GM12892 (cell line): ENCODE data around the gene TSPAN9.

Source experiments
- DNase-seq: peaks from one replicate; pipeline ENCODE4 v3.0.0; 2011; ENCODE audit not compliant: insufficient read length
- FAIRE-seq: peaks from 2 replicates; lab custom pipeline; 2011; peaks lifted over from hg19 to GRCh38; lab: Jason Lieb, UNC
- POLR2A ChIP-seq: IDR thresholded peaks from 2 replicates; pipeline ENCODE4 v1.6.1; 2011; ENCODE audit warnings: low read depth, low read length, control low read depth
- POLR2AphosphoS5 ChIP-seq: IDR thresholded peaks from 2 replicates; pipeline ENCODE4 v1.6.1; 2011; ENCODE audit warnings: low read depth, low read length, control low read depth
- TAF1 ChIP-seq: IDR thresholded peaks from 2 replicates; pipeline ENCODE4 v1.6.1; 2011; ENCODE audit warnings: low read depth, mild to moderate bottlenecking, control low read depth, low read length, borderline replicate concordance

Gene TSPAN9

DNA sequence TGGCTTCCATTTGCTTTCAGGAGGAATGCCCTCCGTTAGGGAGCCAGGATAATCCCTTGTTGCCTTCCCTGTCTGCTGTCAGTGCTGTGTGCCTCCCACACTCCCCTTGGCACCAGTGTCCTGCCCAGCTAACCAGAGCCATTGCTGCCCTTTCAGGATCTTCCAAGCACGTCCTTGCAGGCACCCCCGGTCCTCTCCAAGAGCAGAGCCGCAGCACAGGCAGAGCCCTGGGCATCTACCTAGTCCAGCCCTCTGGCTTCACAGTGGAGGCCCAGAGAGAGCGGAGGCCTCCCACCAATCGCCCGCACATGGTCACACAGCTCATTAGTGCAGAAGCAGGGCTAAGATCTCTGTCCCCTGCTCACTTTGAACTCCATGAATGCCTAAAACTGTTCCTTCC, 39.0 kb upstream of the TSPAN9 start:
- FAIRE-seq (no peak), DNase-seq (no peak)
- TF ChIP-seq TAF1 (no peak), POLR2A (no peak), POLR2AphosphoS5 (no peak)

DNA sequence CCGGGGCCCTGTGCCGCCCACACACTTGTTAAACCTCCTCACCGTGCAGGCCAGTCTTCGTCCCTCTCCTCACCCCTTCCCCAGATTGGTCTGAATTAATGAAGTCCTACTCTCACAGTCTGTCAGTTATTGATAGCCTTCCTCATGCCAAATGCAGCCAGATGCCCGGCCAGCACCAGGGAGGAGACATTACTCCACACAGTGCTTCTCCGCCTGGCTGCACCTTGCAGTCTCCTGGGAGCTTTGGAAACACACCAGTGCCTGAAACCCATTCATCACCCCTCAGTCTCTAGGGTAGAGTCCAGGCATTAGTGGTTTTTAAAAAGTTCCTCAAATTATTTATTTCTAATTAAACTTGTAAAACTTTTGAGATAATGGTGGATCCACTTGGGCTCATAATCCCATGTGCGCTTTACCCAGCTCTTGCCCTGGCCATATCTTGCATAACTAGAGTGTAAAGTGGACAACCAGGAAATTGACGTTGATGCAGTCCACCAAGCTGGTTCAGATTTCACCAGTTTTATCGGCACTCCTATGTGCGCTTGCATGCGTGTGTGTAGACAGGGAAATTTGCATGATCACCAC, 38.2 kb upstream of the TSPAN9 start:
- DNase-seq (no peak), FAIRE-seq (no peak)
- TF ChIP-seq POLR2AphosphoS5 (no peak), TAF1 (no peak), POLR2A (no peak)

DNA sequence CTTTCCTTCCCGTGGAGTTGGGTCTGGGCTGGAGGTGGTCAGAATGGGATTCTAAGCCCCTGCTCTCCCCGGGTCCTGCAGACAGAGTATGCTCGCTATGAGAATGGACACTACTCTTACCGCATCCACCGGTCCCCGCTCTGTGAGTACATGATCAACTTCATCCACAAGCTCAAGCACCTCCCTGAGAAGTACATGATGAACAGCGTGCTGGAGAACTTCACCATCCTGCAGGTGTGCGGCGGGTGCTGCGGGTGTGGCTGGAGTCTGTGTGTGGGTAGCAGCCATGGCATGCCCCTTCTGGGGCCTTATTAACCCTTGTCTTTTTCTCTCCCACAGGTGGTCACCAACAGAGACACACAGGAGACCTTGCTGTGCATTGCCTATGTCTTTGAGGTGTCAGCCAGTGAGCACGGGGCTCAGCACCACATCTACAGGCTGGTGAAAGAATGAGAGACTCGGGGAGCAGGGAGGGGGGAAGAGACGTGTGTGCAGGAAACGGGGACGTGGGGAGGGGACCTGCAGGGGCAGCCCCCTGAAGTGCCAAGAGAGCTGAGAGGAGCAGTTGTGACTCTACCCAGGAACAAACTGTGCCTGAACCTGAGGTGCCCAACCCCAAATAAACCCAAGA, 37.0 kb upstream of the TSPAN9 start:
- DNase-seq, result no peak
- no peak for FAIRE-seq
- no peak for TF ChIP-seq TAF1
- no peak for TF ChIP-seq POLR2A
- no peak for TF ChIP-seq POLR2AphosphoS5

DNA sequence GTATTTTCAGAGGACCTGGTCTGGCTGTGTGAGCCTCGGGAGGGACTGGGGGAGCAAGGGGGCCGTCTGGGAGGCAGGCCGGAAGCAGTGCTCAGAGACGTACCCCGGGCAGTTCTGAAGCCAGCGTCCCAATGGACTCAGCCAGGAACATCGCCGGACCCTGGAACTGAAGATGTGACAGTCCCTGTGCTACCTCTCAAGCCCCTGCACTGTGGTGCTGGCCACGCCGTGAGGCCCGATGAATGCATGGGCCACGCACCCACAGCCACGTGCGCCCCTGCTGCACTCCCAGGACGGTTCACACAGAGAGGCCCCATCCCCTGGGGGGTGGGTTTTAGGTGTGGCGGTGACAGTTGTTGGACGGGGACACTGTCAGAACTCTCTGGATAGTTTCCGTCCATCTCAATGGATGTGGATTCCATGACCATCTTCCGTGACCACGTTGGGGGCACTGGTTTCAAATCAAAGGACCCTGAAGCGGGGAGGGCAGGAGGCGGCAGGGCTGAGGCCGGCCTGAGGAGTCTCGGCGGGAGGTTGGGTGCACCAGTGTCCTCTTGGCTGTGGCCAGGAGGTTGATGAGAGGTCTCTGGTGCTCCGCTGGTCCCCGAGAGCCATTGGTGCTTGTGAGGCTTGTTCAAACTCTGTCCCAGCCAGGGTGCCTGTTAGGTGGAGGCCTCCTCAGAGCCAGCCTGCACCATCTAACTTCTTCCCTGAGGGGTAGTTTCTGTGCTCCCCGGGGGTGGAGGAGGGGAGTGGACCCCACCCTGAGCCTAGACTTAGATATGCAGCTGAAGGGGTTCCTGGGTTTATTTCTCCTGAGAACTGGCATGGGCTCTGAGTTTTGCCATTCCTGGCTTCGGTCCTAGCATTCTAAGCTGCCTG, 36.3 kb upstream of the TSPAN9 start:
- TF ChIP-seq POLR2A (no peak), TAF1 (no peak), POLR2AphosphoS5 (no peak)
- no peak for FAIRE-seq

DNA sequence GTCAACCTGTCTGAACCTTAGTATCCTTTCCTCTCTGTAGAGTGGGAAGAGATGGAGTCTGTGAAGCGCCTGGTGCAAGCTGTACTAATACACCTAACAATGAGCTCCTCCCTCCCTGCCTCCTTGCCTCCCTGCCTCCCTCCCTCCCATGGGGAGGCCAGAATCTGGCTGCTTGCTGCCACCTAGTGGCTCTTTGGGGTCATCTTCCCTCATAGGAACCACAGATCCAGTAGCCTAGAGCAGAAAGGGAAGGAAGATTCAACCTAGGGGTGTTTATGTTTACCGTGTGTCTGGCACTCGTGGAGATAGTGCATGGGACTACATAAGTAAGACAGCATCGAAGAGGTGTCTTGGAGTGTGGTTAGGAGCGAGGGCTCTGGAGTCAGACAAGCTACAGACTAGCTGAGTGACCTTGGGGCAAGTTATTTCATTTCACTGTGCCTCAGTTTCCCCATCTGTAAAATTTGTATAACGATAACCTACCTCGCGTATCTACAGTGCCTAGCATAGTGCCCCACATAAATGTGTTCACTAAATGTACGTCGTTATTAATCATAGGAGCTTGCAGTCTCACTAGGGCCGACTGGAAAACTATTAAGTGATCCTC, 35.5 kb upstream of the TSPAN9 start:
- TF ChIP-seq POLR2A (no peak), POLR2AphosphoS5 (no peak), TAF1 (no peak)
- DNase-seq (peak; percentile 77), FAIRE-seq (peak; percentile 38)

More for the DNA sequence above, 36.3 kb upstream of the TSPAN9 start:
- no peak for DNase-seq

DNA sequence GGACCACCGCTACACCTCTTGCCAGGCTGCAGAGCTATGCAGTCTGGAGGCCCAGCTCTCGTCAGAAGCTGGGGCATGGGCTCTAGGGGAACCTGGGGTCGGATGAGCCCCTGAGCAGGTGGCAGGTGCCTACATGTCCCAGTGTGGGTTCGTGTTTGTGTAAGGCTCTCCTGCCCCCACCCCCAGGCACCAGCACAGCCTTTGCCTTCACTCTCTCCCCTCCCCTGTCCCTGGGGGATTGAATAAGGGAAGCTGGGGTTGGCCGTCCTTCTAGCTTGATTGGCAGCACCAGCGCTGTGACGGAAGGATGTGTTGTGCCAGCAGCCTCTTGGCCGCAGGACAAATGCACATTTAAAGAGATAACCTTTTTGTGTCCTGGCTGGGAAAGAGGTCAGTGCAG, 34.8 kb upstream of the TSPAN9 start:
- FAIRE-seq, result no peak

DNA sequence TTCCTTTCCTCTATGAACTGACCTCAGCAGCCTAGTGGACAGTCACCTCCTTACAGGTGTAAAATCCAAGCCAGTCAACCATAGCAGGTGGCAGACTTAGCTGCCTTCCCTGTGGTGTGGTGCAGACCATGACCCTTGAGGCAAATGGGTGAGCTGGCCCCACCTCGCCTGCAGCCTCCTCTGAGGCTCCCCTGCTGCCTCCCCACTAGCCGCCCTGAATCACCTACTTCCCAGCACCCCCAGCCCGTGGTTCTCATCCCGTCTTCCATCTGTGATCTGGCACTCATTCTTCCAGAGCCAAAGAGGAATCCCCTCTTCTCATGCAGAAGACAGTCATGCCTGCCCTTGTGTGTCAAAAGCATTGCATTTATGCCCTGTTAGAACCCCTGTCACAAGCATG, 34.4 kb upstream of the TSPAN9 start:
- TF ChIP-seq POLR2AphosphoS5, result no peak
- FAIRE-seq, result no peak
- no peak for DNase-seq

More for the DNA sequence above, 34.8 kb upstream of the TSPAN9 start:
- TF ChIP-seq POLR2AphosphoS5, result no peak
- no peak for TF ChIP-seq TAF1
- TF ChIP-seq POLR2A, result no peak
- no peak for DNase-seq

DNA sequence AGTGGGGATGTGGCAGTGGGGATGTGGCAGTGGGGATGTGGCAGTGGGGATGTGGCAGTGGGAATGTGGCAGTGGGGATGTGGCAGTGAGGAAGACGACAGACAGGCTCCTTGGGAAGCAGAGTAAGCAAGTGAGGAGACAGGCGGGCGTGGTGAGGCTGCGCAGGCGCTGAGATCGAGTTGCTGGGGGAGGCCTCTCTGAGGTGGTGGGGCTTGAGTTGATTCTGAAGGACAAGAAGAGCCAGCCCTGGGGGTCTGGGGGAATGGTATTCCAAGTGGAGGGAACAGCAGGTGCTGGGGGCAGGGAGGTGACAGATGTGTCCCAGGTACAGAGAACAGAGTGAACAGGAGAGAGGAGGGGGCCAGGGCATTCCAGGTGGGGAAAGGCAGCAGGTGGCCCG, 33.8 kb upstream of the TSPAN9 start:
- TF ChIP-seq POLR2A (no peak), TAF1 (no peak), POLR2AphosphoS5 (no peak)
- no peak for FAIRE-seq

DNA sequence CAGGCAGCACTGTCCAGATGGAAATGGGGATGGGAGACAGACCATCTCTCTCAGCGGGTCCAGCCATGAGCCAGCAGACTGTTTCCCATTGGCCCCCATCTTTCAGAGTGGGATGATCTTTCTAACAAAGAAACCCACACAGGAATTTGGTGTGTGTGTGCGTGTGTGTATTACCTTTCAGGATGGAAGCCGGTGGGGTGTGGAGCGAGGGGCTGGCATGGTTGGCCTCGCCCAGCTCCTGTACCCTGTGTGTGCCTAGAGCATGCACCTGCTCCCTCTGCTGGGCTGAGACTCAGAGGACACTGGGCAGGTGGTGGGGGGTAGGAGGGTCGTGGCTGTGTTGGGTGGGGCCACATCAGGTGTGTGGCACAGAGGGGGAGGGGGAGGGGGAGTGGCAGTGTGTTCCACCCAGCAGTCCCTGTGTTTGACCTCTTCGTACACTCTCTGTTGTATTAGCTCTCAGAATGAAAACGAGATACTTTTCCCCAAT, 33.0 kb upstream of the TSPAN9 start:
- FAIRE-seq (no peak), DNase-seq (no peak)

More for the DNA sequence above, 33.8 kb upstream of the TSPAN9 start:
- DNase-seq, result no peak

DNA sequence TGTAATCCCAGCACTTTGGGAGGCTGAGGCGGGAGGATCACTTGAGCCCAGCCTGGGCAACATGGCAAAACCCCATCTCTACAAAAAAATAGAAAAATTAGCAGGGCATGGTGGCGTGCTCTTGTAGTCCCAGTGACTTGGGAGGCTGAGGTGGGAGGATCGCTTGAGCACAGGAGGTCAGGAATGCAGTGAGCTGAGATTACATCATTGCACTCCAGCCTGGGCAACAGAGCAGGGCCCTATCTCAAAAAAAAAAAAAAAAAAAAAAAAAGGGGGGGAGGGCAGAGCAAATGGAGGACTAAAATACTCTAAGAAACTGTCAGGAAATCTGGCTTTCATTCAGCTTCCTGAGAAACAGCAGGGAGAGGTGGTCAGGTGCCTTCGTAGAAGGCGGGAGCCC, 31.7 kb upstream of the TSPAN9 start:
- no peak for FAIRE-seq
- no peak for DNase-seq
- TF ChIP-seq POLR2AphosphoS5 (no peak), POLR2A (no peak), TAF1 (no peak)

More for the DNA sequence above, 33.0 kb upstream of the TSPAN9 start:
- TF ChIP-seq POLR2AphosphoS5, result no peak
- TF ChIP-seq TAF1, result no peak
- no peak for TF ChIP-seq POLR2A

DNA sequence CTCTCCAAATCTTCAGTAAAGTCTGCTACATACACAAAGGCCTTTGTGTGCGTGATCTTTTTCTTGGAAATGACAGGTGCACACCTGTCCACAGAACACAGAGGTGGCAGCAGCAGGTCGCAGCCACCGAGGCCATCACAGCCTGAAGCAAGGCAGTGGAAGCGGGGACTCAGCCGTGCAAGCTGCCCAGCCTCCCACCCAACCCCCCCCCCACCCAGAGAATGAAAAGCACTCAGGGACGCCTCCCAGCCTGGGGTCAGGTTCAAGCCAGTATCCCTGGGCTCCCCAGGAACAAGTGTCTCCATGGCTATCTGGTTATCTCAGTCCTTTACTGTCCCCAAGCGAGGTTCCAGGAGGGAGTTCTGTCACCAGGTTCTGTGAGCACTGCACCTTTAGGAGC, 31.2 kb upstream of the TSPAN9 start:
- no peak for FAIRE-seq
- no peak for TF ChIP-seq POLR2A
- TF ChIP-seq POLR2AphosphoS5, result no peak
- TF ChIP-seq TAF1, result no peak
- DNase-seq, result no peak
